Adrenal gland (tissue), 12 donors: ENCODE results near the gene DES. TPM values are rescaled to one million over a fixed set of nuclear protein-coding genes. Genes with fewer than 3 reads are reported as not detected.

Source experiments
- DNase-seq, 7 donors: peaks; one replicate each; pipeline ENCODE4 v3.0.0-alpha.2; 2019 to 2020
- H3K27ac ChIP-seq, 5 donors: fragments of 200-600 bp; sonication (generic) in 4 of 5; 1 replicate in 3 of 5; 2 replicates in 2 of 5; pipeline versions ENCODE4 v1.5.1 to v1.8.0; 2016 to 2020; ENCODE audit warnings: mild to moderate bottlenecking in 1 of 5
- H3K27me3 ChIP-seq: fragments of 200-600 bp; 2 replicates; pipeline ENCODE4 v1.8.0; 2021
- H3K36me3 ChIP-seq, 2 donors: fragments of 200-600 bp; replicated peaks in 1 of 2; 1 replicate in 1 of 2; 2 replicates in 1 of 2; pipeline versions ENCODE4 v1.5.1 to v1.8.0; 2018 to 2022
- H3K4me1 ChIP-seq, 2 donors: fragments of 200-600 bp; replicated peaks in 1 of 2; 1 replicate in 1 of 2; 2 replicates in 1 of 2; pipeline versions ENCODE4 v1.5.1 to v1.8.0; 2018 to 2021
- H3K4me3 ChIP-seq, 4 donors: fragments of 200-600 bp; sonication (generic) in 3 of 4; one replicate each; pipeline ENCODE4 v1.5.1; 2016 to 2018
- H3K9me3 ChIP-seq, 3 donors: fragments of 200-600 bp; sonication (generic) in 1 of 3; replicated peaks in 1 of 3; 1 replicate in 2 of 3; 2 replicates in 1 of 3; pipeline versions ENCODE4 v1.5.1 to v1.8.0; 2016 to 2021
- POLR2A ChIP-seq, 2 donors: fragments of 450-650 bp; IDR thresholded peaks; one replicate each; pipeline ENCODE4 v1.6.1; 2017; ENCODE audit warnings: antibody characterized with exemption in 2 of 2, mild to moderate bottlenecking in 2 of 2, moderate library complexity in 1 of 2
- WGBS, 4 donors: extraction: QIAGEN DNeasy Blood & Tissue Kit in 2 of 4; methylation state at CpG; one replicate each; pipeline versions ENCODE4 v1.1.5 to v1.1.7; 2013 to 2017; 5-methylcytosine and 5-hydroxymethylcytosine counted together
- intact Hi-C, 2 donors: fragments of 100-400 bp; cut with DNase I; formaldehyde crosslinking; loops; one replicate each; pipeline versions ENCODE4 v1.14.1 to v1.15.0; 2022 to 2023
- polyA plus RNA-seq, 3 donors: library from polyadenylated mRNA; stranded (reverse); fragments of 200-250 nt in 2 of 3; fragments of 350-450 nt in 1 of 3; fragmentation: Illumina TruSeq in 1 of 3; extraction: RNeasy Lipid Tissue Mini Kit (QIAGEN cat#74804) in 1 of 3; gene quantifications; one replicate each; pipeline ENCODE4 v1.2.3, GENCODE V29; 2013 to 2014
- total RNA-seq, 9 donors: library from RNA; depleted of rRNA in 4 of 9; stranded (reverse); fragments of >200 nt in 4 of 9; fragments of 120-200 nt in 1 of 9; fragmentation: NEBNext Ultra II Directional in 1 of 9; extraction: Animal tissue kit (Norgen Biotek cat#: 25700) in 1 of 9; gene quantifications; one replicate each; pipeline versions ENCODE4 v1.1.0 to v1.2.4, GENCODE V29; 2013 to 2023
- TF ChIP-seq, protein P1 (sequence below), 6 experiments: fragments of 450-650 bp in 4 of 6; fragments of 200-600 bp in 2 of 6; sonication (generic) in 1 of 6; IDR thresholded peaks; 1 replicate in 5 of 6; 2 replicates in 1 of 6; pipeline versions ENCODE4 v1.5.1 to v1.8.0; 2016 to 2021; ENCODE audit warnings: antibody characterized with exemption in 6 of 6, mild to moderate bottlenecking in 2 of 6, moderate library complexity in 1 of 6
- donor health status: healthy with polysubstance abuse.
- donor health status: Bipolar disorder and iron deficiency.
- donor health status: DM: yes; HTN: yes; CAD: no.
- donor health status: DM: no; HTN: no; CAD: no.
- donor health status: DM: no; HTN: no; CAD: no.
- donor health status: DM: yes; HTN: yes; CAD: no.

Gene DES
- total and polyA plus RNA-seq, 12 donors: 0.94 to 283 (median 11.4) TPM

DNA sequence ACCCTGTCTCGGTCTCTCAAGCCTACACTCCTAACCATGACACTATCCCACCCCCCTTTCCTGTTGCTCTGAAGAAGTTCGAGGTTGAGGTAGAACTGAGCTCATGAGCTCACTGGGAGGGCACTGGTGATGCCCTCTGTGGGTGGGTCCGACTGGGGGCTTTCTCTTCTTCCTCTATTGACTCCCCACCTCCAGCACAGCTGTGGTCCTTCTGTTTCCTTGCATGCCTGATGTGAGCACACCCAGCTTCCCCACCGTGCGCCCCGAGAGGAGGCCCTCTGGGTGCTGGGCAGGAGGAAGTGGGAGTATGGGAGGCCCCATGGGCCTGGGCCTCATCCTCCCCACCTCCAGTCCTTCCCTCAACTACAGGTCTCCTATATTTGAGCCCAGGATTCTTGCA is 37.4 kb downstream of the DES start:
- H3K36me3 ChIP-seq: no peaks in the 10 kb centered on the region
- H3K4me1 ChIP-seq: no peaks in the 10 kb centered on the region
- H3K4me3 ChIP-seq: no peak overlapping the region
- 71 to 76% (median 75%) methylated on average over 3 to 6 of the region's 6 CpGs for WGBS, 4 donors
- H3K27ac ChIP-seq: no peak overlapping the region
- intact Hi-C loops: loop anchor here in 1 of 2 donors (5.0 kb wide), 1 partner anchor 77 kb away; no protein-coding TSS in a partner anchor
- DNase-seq: no peak
- TF ChIP-seq POLR2A (IDR thresholded peaks at IDR 0.05): no peak
- TF ChIP-seq, protein P1, sequence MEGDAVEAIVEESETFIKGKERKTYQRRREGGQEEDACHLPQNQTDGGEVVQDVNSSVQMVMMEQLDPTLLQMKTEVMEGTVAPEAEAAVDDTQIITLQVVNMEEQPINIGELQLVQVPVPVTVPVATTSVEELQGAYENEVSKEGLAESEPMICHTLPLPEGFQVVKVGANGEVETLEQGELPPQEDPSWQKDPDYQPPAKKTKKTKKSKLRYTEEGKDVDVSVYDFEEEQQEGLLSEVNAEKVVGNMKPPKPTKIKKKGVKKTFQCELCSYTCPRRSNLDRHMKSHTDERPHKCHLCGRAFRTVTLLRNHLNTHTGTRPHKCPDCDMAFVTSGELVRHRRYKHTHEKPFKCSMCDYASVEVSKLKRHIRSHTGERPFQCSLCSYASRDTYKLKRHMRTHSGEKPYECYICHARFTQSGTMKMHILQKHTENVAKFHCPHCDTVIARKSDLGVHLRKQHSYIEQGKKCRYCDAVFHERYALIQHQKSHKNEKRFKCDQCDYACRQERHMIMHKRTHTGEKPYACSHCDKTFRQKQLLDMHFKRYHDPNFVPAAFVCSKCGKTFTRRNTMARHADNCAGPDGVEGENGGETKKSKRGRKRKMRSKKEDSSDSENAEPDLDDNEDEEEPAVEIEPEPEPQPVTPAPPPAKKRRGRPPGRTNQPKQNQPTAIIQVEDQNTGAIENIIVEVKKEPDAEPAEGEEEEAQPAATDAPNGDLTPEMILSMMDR (IDR thresholded peaks at IDR 0.05): no peak
- no peaks in the 10 kb centered on the region for H3K9me3 ChIP-seq
- H3K27me3 ChIP-seq: no peaks in the 10 kb centered on the region

DNA sequence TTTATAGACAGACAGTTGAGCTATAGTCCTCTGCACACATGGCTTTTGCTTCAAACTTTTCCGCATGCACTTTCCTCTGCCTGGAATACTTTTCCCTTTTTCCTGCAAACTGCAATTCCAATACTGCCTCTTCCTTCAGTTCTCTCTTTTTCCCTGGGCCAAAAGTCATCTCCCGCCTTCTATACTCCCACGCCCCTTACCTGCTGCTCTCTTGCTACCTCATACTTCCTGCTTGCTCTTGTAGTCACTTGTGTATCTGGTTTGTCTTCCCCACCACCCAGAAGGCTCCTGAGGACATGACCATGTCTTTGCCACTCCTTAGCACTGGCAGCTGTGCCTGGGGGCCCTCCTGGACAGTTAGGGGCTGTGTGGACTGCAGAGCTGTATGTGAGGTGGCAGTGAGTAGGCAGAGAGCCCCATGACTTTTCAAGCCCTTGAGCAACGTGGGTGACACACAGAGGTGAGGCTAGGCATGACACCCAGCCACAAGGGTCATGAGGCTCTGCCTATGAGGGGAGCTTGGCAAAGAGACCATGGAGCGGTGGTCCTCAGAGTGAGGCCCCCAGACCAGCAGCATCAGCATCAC is 39.7 kb downstream of the DES start:
- intact Hi-C loops: loop anchor here in 1 of 2 donors (5.0 kb wide), 1 partner anchor 74 kb away; no protein-coding TSS in a partner anchor

DNA sequence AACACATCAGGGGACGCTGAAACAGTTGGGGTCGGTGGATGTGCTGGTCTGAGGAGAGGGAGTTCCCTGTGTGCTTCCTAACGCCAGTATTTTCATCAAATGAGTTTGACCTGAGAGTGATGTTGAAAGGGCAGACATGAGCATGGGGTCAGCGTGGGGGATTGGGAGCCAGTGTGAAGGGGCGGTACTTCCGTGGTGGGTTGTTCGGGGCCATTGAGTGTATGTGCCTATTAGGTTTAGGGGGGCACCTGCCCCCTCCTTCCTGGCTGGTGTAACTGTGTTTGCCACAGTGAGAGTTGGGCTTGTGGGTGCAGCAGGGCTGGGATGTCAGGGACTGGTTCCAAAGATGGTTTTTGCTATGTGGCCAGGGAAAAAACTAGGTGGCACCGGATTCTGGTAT is 40.8 kb downstream of the DES start:
- Histone ChIP-seq H3K4me1 (no peaks in the 10 kb centered on the region), H3K36me3 (no peaks in the 10 kb centered on the region), H3K9me3 (no peaks in the 10 kb centered on the region), H3K27ac (no peak overlapping the region), H3K27me3 (no peaks in the 10 kb centered on the region), H3K4me3 (no peak overlapping the region)
- intact Hi-C loops: loop anchor here in 1 of 2 donors (5.0 kb wide), 1 partner anchor 73 kb away; no protein-coding TSS in a partner anchor
- no peak for DNase-seq
- WGBS, 4 donors: 83 to 86% (median 85%) methylated on average over 8 of the region's 8 CpGs
- no peak for TF ChIP-seq POLR2A (IDR thresholded peaks at IDR 0.05)
- TF ChIP-seq, protein P1 (IDR thresholded peaks at IDR 0.05): no peak

More for the DNA sequence above, 39.7 kb downstream of the DES start:
- no peaks in the 10 kb centered on the region for H3K36me3 ChIP-seq
- no peaks in the 10 kb centered on the region for H3K9me3 ChIP-seq
- no peak overlapping the region for H3K27ac ChIP-seq
- DNase-seq: no peak
- H3K27me3 ChIP-seq: no peaks in the 10 kb centered on the region
- H3K4me1 ChIP-seq: no peaks in the 10 kb centered on the region
- WGBS, 4 donors: 63 to 86% (median 75%) methylated on average over 5 of the region's 5 CpGs
- H3K4me3 ChIP-seq: no peak overlapping the region
- no peak for TF ChIP-seq POLR2A (IDR thresholded peaks at IDR 0.05)
- TF ChIP-seq, protein P1 (IDR thresholded peaks at IDR 0.05): no peak

DNA sequence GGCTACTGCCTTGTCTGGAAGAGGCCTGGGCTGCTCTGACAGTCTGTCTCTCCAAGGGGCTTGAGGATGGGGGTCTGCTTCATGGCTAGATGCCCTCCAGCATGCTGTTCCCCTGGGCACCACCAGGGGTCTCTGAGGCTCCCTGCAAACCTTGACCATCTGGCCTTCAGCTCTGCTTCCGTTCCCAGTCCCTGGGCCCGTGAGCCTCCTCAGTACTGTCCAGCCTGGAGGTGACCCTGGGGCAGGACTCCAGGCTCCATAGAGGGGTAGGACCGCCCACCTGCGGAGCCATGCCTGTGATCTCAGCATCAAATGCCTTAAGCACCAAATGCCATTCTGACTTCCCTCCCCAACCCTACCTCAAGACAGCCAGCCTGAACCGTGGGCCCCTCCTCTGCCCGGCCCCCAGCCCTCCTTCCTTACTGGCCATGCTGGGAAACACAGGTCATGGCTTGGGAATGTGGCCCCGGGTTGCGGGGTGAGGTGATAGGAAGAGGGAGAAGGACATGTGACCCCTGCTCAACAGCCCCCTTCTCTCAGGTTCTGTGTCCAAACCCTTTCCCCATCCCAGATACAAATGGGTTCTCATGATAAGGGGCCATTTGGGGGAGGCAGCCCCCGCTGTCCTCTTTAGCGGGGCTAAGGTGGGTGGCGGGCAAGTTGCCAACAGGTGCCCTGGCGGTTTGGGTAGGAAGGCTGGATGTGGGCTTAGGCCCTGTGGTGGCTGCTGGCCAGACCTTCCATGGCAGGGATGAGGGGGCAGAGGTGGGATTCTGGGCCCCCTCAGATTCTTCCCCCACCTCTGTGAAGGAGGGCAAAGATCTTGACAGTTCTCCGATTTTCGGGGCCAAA is 41.5 kb downstream of the DES start:
- intact Hi-C loops: loop anchor here (5.0 kb wide), 2 partner anchors 73 to 78 kb away; no protein-coding TSS in a partner anchor
- Histone ChIP-seq H3K27ac (peak overlapping the region in 2 of 5 donors; percentile 0 to 47), H3K4me3 (no peak overlapping the region)

More for the DNA sequence above, 41.5 kb downstream of the DES start:
- TF ChIP-seq POLR2A (IDR thresholded peaks at IDR 0.05): no peak
- TF ChIP-seq, protein P1 (IDR thresholded peaks at IDR 0.05): peak; percentile 62 to 78 (median 74)
- WGBS, 4 donors: 41 to 51% (median 47%) methylated on average over 12 to 14 of the region's 14 CpGs
- no peaks in the 10 kb centered on the region for H3K9me3 ChIP-seq
- DNase-seq: peak; percentile 45 to 79 (median 59)
- H3K36me3 ChIP-seq: no peaks in the 10 kb centered on the region
- no peaks in the 10 kb centered on the region for H3K4me1 ChIP-seq
- no peaks in the 10 kb centered on the region for H3K27me3 ChIP-seq
